ENCODE data around the gene ADAMTS8. TPM values are rescaled to one million over a fixed set of nuclear protein-coding genes. Genes with fewer than 3 reads are reported as not detected.

The ADAMTS8 gene
- total RNA-seq, 2 donors from 2014 or later = 0.66 TPM; not detected in 1

DNA sequence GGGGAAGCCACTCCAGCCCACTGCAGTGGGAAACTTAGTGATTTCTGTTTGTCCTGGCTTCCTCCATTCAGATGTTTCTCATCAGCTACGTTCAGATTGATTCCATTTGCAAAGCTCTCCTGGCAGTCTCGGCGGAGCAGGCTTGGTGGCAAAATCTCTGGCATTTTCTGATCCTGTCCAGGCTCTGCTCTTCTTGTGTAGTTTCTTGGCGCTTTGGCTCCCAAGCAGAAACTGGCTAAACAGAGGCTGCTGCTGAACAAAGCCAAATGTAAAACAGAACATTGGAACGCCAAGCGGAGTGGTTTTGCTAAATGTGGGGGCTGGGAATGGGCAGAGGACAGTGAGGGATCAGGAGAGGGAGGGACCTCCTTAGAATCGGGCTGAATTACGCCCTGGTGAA, 36.7 kb downstream of the ADAMTS8 start:
- no peaks in the 10 kb centered on the region for H3K9me3 ChIP-seq
- intact Hi-C loops (cut with DNase I) = no loop called here
- ATAC-seq = no peak
- TF ChIP-seq, protein P1, sequence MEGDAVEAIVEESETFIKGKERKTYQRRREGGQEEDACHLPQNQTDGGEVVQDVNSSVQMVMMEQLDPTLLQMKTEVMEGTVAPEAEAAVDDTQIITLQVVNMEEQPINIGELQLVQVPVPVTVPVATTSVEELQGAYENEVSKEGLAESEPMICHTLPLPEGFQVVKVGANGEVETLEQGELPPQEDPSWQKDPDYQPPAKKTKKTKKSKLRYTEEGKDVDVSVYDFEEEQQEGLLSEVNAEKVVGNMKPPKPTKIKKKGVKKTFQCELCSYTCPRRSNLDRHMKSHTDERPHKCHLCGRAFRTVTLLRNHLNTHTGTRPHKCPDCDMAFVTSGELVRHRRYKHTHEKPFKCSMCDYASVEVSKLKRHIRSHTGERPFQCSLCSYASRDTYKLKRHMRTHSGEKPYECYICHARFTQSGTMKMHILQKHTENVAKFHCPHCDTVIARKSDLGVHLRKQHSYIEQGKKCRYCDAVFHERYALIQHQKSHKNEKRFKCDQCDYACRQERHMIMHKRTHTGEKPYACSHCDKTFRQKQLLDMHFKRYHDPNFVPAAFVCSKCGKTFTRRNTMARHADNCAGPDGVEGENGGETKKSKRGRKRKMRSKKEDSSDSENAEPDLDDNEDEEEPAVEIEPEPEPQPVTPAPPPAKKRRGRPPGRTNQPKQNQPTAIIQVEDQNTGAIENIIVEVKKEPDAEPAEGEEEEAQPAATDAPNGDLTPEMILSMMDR (IDR thresholded peaks at IDR 0.05) = no peak
- TF ChIP-seq POLR2A (IDR thresholded peaks at IDR 0.05) = no peak
- no peak for DNase-seq
- no peak overlapping the region for H3K4me3 ChIP-seq
- WGBS, 2 donors = 77 to 84% methylated on average over 8 of the region's 8 CpGs
- H3K27me3 ChIP-seq = no peaks in the 10 kb centered on the region
- no peak overlapping the region for H3K27ac ChIP-seq
- H3K4me1 ChIP-seq = peaks cover 20% of the 10 kb centered on the region
- H3K36me3 ChIP-seq (replicated peaks in 1 of 2; ENCODE audit: insufficient read depth in 1 of 2, low read depth in 2 of 2) = no peaks in the 10 kb centered on the region

DNA sequence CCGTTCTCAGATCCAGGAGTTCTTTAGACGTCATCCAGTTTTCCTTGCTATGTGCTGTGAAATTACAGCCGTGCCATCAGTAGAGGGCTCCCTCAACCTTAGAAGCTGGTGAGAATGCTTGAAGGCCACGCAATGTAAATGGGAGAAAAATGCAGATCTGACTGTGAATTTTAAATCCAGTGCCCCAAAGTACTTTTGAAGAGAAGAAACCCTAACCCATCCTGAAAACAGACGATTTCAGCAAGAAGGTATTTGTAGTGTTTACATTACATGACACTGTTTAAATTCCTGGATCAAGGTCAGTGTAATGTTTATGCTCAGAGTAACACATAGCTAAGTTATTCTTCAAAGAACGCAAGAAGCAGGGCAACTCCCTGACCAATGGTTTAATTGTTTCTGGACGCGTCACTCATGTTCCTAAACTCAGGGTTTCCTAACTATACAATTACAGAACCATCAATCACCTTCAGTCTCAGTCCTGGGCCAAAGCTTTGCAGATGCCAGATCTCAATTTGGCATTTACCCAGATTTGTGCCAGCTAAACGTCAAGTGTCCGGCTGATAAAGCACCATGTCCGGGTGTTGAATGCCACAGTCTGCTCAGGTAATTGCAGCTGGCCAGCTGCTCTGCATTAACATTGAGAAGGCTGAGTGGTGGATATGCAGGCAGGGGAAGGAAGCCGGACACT, 38.2 kb downstream of the ADAMTS8 start:
- no peak for TF ChIP-seq POLR2A (IDR thresholded peaks at IDR 0.05)
- TF ChIP-seq, protein P1 (IDR thresholded peaks at IDR 0.05) = peak in 2 of 7 experiments; percentile 6 to 16
- Histone ChIP-seq H3K4me3 (no peak overlapping the region), H3K9me3 (no peaks in the 10 kb centered on the region), H3K27me3 (no peaks in the 10 kb centered on the region), H3K36me3 (replicated peaks in 1 of 2; ENCODE audit: insufficient read depth in 1 of 2, low read depth in 2 of 2) (no peaks in the 10 kb centered on the region), H3K27ac (peak overlapping the region in 1 of 4 donors; percentile 9), H3K4me1 (peaks cover 16% of the 10 kb centered on the region)
- DNase-seq (peak; percentile 35 to 68 (median 62)), ATAC-seq (peak; percentile 84)
- WGBS, 2 donors = 17 to 18% methylated on average over 12 of the region's 12 CpGs
- intact Hi-C loops (cut with DNase I) = no loop called here

DNA sequence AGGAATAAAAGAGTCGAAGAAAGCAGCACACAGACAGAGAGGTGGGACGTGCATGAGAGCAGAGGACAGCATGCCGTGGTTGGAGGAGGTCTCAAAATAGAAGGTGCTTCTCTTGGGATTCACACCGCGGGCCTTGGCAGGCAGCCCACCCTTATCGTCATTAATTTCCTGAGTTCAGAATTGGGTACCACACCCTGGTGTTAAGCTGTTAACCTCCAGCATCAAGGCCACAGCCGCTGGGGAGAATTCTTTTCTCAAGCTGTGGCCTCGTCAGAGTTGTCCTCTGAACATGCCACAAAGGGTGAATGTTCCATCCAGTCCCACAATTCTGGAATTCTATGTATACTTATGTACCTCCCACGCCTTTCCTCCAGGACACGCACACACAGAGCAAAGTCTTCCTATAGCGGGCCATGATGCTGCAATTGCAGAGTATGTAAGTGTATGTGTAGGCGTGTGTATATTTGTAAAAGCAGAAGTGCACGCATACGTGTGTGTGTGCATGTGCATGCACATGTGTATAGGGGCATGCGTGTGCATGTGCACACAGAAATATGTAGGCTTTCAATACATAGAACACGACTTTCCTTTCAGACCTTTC, 39.0 kb downstream of the ADAMTS8 start:
- WGBS, 2 donors = 62 to 70% methylated on average over 16 of the region's 16 CpGs
- Histone ChIP-seq H3K4me1 (peaks cover 16% of the 10 kb centered on the region), H3K9me3 (no peaks in the 10 kb centered on the region), H3K36me3 (replicated peaks in 1 of 2; ENCODE audit: insufficient read depth in 1 of 2, low read depth in 2 of 2) (no peaks in the 10 kb centered on the region), H3K4me3 (no peak overlapping the region), H3K27ac (no peak overlapping the region), H3K27me3 (no peaks in the 10 kb centered on the region)
- DNase-seq (no peak), ATAC-seq (no peak)
- intact Hi-C loops (cut with DNase I) = no loop called here
- TF ChIP-seq POLR2A (IDR thresholded peaks at IDR 0.05) = no peak
- TF ChIP-seq, protein P1 (IDR thresholded peaks at IDR 0.05) = no peak

DNA sequence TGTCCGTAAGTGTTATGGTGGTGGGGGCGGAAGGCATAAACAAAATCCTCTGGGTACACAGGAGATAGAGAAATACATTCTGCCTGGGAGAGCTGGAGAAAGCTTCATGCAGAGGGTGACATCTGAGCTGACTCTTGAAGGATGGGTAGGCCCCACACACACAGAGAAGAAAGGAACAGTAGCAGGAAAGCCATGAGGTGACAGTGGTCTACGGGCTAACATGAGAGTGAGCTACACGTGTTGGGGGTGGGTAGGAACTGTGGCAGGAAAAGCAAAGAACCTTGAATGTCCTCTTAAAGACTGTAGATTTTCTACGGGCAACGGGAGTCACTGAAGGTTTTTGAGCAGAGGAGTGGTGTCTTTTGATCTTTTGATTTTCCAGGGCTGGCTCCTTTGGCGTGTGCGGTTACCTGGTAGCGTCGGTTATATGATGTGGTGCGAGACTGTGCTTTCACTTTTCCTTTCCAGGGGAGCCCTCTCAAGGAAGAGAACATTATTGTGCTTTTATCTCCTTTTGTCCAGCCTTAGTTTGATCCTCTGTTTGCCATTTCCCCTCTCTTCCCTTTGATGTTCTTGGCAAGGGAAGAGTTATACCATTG, 39.7 kb downstream of the ADAMTS8 start:
- Histone ChIP-seq H3K4me1 (peaks cover 16% of the 10 kb centered on the region), H3K36me3 (replicated peaks in 1 of 2; ENCODE audit: insufficient read depth in 1 of 2, low read depth in 2 of 2) (no peaks in the 10 kb centered on the region), H3K27me3 (no peaks in the 10 kb centered on the region), H3K9me3 (no peaks in the 10 kb centered on the region), H3K27ac (no peak overlapping the region), H3K4me3 (no peak overlapping the region)
- DNase-seq = no peak
- ATAC-seq = no peak
- no peak for TF ChIP-seq POLR2A (IDR thresholded peaks at IDR 0.05)
- TF ChIP-seq, protein P1 (IDR thresholded peaks at IDR 0.05) = no peak
- 81 to 83% methylated on average over 11 of the region's 11 CpGs for WGBS, 2 donors
- intact Hi-C loops (cut with DNase I) = no loop called here
